Measurements from ENCODE around the gene KCNJ6. TPM values are rescaled to one million over a fixed set of nuclear protein-coding genes. Genes with fewer than 3 reads are reported as not detected.

Gene KCNJ6
- total RNA-seq, 1 donor from 2014 or later, result not detected

DNA sequence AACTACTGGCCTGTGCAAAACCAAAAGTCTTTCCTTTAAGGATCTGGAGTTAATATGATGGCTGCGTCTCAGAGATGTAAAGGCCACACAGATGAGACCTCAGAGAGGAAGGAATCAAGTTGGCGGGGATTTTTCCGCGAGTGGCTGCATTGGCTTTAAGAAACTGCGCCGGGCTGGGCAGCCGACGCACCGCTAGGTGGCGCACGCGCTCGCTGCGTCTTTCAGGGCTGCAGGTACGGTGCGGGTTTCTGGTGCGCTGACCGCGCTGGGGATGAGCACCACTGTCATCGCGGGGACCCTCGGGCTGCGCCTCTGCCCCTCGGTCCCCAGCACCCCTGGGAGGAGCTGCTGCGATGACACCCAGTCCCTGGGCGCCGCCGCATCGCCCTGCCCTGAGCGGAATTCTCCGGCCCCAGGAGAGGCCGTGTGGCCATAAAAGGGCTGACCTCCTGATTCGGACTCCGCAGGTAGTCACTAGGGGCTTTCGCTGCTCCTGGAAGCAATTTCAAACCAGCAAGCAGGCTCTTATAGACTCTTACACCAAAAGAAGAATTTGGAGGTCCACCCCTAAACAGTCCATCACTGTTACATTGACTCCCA is 241.0 kb downstream of the KCNJ6 start:
- H3K4me1 Mint-ChIP-seq, result no peaks in the 10 kb centered on the region
- Histone ChIP-seq H3K9ac (no peak overlapping the region), H3K36me3 (no peaks in the 10 kb centered on the region), H3K4me1 (no peaks in the 10 kb centered on the region), H3K9me3 (ENCODE audit: low read depth) (no peaks in the 10 kb centered on the region), H3K79me2 (ENCODE audit: low read depth) (no peaks in the 10 kb centered on the region), H3K27ac (no peak overlapping the region), H3F3A (ENCODE audit: low read depth) (no peaks in the 10 kb centered on the region), H4K20me1 (ENCODE audit: low read depth) (no peaks in the 10 kb centered on the region), H3K27me3 (peaks cover 20% of the 10 kb centered on the region), H3K4me2 (peak overlapping the region; percentile 64), H2AFZ (replicated peaks) (peak overlapping the region; percentile 87), H3K4me3 (peak overlapping the region; percentile 41)
- no peak overlapping the region for H3K27ac Mint-ChIP-seq
- H3K9me3 Mint-ChIP-seq, result no peaks in the 10 kb centered on the region
- peak; percentile 84 for DNase-seq (ENCODE audit: low spot score)
- peaks cover 10% of the 10 kb centered on the region for H3K27me3 Mint-ChIP-seq (ENCODE audit: insufficient read depth, low read depth)
- no peak overlapping the region for H3K4me3 Mint-ChIP-seq
- H3K36me3 Mint-ChIP-seq, result no peaks in the 10 kb centered on the region
- peak; percentile 48 for TF ChIP-seq EZH2 (IDR thresholded peaks at IDR 0.05)
- TF ChIP-seq CTCF (IDR thresholded peaks at IDR 0.05), result peak; percentile 98
- TF ChIP-seq EZH2phosphoT487 (IDR thresholded peaks at IDR 0.05), result no peak

DNA sequence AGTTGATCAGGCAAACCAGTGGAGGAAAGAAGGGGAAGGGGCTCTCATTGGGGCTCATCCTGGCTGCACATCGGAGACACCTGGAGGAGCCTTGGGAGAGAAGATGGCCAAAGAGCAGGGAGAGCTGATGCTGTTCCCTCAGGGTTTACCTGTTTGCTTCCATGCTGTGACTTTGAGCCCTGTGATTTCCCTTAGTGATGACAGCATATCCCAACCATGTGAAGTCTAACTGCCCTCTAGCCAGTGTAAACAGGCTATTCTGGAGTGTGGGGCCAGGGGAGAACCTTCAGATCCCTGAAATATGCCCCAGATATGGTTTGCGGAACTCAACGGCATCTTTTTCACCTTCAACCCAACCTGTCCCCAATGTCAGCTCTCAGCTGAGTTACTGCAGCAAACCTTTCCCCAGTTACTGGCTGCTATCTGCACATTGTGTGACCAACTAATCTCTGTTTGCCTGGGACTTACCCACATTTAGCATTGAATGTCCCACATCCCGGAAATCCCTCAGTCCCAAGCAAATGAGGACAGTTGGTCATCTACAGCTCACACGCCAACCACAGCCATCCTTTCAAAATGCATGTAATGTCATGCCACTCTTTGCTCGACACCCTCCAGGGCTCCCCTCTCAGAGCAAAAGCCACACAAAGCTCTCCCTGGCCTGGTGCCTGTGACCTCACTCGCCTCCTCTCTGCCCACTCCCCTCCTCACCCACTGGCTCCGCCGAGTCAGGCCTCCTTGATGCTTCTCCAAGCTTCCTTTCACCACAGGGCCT is 242.3 kb downstream of the KCNJ6 start:
- no peaks in the 10 kb centered on the region for H3K79me2 ChIP-seq (ENCODE audit: low read depth)
- H4K20me1 ChIP-seq (ENCODE audit: low read depth), result no peaks in the 10 kb centered on the region
- H3K4me1 ChIP-seq, result no peaks in the 10 kb centered on the region
- no peak overlapping the region for H3K4me3 Mint-ChIP-seq
- DNase-seq (ENCODE audit: low spot score), result no peak
- H3F3A ChIP-seq (ENCODE audit: low read depth), result no peaks in the 10 kb centered on the region
- H3K9ac ChIP-seq, result no peak overlapping the region
- H3K27ac Mint-ChIP-seq, result no peak overlapping the region
- no peak overlapping the region for H3K4me2 ChIP-seq
- H3K4me1 Mint-ChIP-seq, result no peaks in the 10 kb centered on the region
- no peaks in the 10 kb centered on the region for H3K9me3 Mint-ChIP-seq
- H2AFZ ChIP-seq (replicated peaks), result no peak overlapping the region
- H3K27me3 Mint-ChIP-seq (ENCODE audit: insufficient read depth, low read depth), result peaks cover 12% of the 10 kb centered on the region
- H3K9me3 ChIP-seq (ENCODE audit: low read depth), result no peaks in the 10 kb centered on the region
- peaks cover 20% of the 10 kb centered on the region for H3K27me3 ChIP-seq
- no peak overlapping the region for H3K4me3 ChIP-seq
- no peaks in the 10 kb centered on the region for H3K36me3 ChIP-seq
- H3K36me3 Mint-ChIP-seq, result no peaks in the 10 kb centered on the region
- TF ChIP-seq EZH2 (IDR thresholded peaks at IDR 0.05), result no peak
- TF ChIP-seq CTCF (IDR thresholded peaks at IDR 0.05), result no peak
- TF ChIP-seq EZH2phosphoT487 (IDR thresholded peaks at IDR 0.05), result no peak
- no peak overlapping the region for H3K27ac ChIP-seq

- Histone ChIP-seq H4K20me1 (ENCODE audit: low read depth) (no peaks in the 10 kb centered on the region), H3K4me3 (no peak overlapping the region), H3K79me2 (ENCODE audit: low read depth) (no peaks in the 10 kb centered on the region), H3K4me1 (no peaks in the 10 kb centered on the region), H2AFZ (replicated peaks) (no peak overlapping the region), H3K36me3 (no peaks in the 10 kb centered on the region), H3K27me3 (peaks cover 20% of the 10 kb centered on the region), H3K9ac (no peak overlapping the region), H3K27ac (no peak overlapping the region), H3K4me2 (no peak overlapping the region), H3F3A (ENCODE audit: low read depth) (no peaks in the 10 kb centered on the region), H3K9me3 (ENCODE audit: low read depth) (no peaks in the 10 kb centered on the region)
- TF ChIP-seq EZH2phosphoT487 (IDR thresholded peaks at IDR 0.05) (no peak), EZH2 (IDR thresholded peaks at IDR 0.05) (no peak), CTCF (IDR thresholded peaks at IDR 0.05) (no peak)
- Mint-ChIP-seq H3K27ac (no peak overlapping the region), H3K27me3 (ENCODE audit: insufficient read depth, low read depth) (peaks cover 9% of the 10 kb centered on the region), H3K4me1 (no peaks in the 10 kb centered on the region), H3K9me3 (no peaks in the 10 kb centered on the region), H3K4me3 (no peak overlapping the region), H3K36me3 (no peaks in the 10 kb centered on the region)
- no peak for DNase-seq (ENCODE audit: low spot score)
Measured at GRCh38 chr21:37671381-37671780, 244.9 kb downstream of the KCNJ6 start.
